ENCODE data around the gene FAM237B. TPM values are rescaled to one million over a fixed set of nuclear protein-coding genes. Genes with fewer than 3 reads are reported as not detected.

The FAM237B gene
- total RNA-seq, 1 donor from 2014 or later = not detected

- Mint-ChIP-seq H3K4me1 (ENCODE audit: unreplicated experiment) (no peaks in the 10 kb centered on the region), H3K4me3 (ENCODE audit: unreplicated experiment) (no peak overlapping the region), H3K36me3 (ENCODE audit: low read depth, unreplicated experiment) (no peaks in the 10 kb centered on the region), H3K27me3 (ENCODE audit: unreplicated experiment) (no peaks in the 10 kb centered on the region), H3K27ac (ENCODE audit: unreplicated experiment) (no peak overlapping the region), H3K9me3 (ENCODE audit: unreplicated experiment) (no peaks in the 10 kb centered on the region)
- DNase-seq (ENCODE audit: low spot score) = no peak
- no peak for TF ChIP-seq CTCF (IDR thresholded peaks at IDR 0.05; ENCODE audit: unreplicated experiment)
Measured at GRCh38 chr7:90267263-90267858, 53.7 kb downstream of the FAM237B start.

GRCh38 chr7:90266808-90267207 is 54.3 kb downstream of the FAM237B start:
- no peak overlapping the region for H3K27ac Mint-ChIP-seq (ENCODE audit: unreplicated experiment)
- no peak for DNase-seq (ENCODE audit: low spot score)
- H3K4me1 Mint-ChIP-seq (ENCODE audit: unreplicated experiment) = no peaks in the 10 kb centered on the region
- H3K36me3 Mint-ChIP-seq (ENCODE audit: low read depth, unreplicated experiment) = no peaks in the 10 kb centered on the region
- H3K4me3 Mint-ChIP-seq (ENCODE audit: unreplicated experiment) = no peak overlapping the region
- TF ChIP-seq CTCF (IDR thresholded peaks at IDR 0.05; ENCODE audit: unreplicated experiment) = no peak
- no peaks in the 10 kb centered on the region for H3K27me3 Mint-ChIP-seq (ENCODE audit: unreplicated experiment)
- no peaks in the 10 kb centered on the region for H3K9me3 Mint-ChIP-seq (ENCODE audit: unreplicated experiment)

Other genes with a start within 250 kb of the FAM237B start
- 1.0 TPM for gene STEAP1, start 166.8 kb downstream of the FAM237B start, total RNA-seq (ENCODE audit: unreplicated experiment)
- 0.49 TPM for gene STEAP2, start 109.6 kb downstream of the FAM237B start, total RNA-seq (ENCODE audit: unreplicated experiment)
- 1.8 TPM for gene CFAP69, start 76.1 kb downstream of the FAM237B start, total RNA-seq (ENCODE audit: unreplicated experiment)
- 21.6 TPM for gene GTPBP10, start 25.4 kb upstream of the FAM237B start, total RNA-seq (ENCODE audit: unreplicated experiment)
- gene CLDN12, start 82.2 kb upstream of the FAM237B start, total RNA-seq (ENCODE audit: unreplicated experiment) = 29.0 TPM
- gene PTTG1IP2, start 148.3 kb upstream of the FAM237B start, total RNA-seq (ENCODE audit: unreplicated experiment) = not detected